Ishikawa (cell line): ENCODE measurements around the gene EEFSEC.

Source experiments
- CEBPB ChIP-seq: IDR thresholded peaks from 2 replicates; pipeline ENCODE4 v1.6.1; 2012
- CREB1 ChIP-seq: IDR thresholded peaks from 2 replicates; pipeline ENCODE4 v1.6.1; 2012; ENCODE audit warnings: low read depth
- EGR1 ChIP-seq: IDR thresholded peaks from 2 replicates; pipeline ENCODE4 v1.6.1; 2012
- EP300 ChIP-seq: IDR thresholded peaks from 2 replicates; pipeline ENCODE4 v1.6.1; 2012; ENCODE audit warnings: borderline replicate concordance
- FOXM1 ChIP-seq: IDR thresholded peaks from 2 replicates; pipeline ENCODE4 v1.6.1; 2012; ENCODE audit warnings: low read depth, borderline replicate concordance
- NFIC ChIP-seq: IDR thresholded peaks from 2 replicates; pipeline ENCODE4 v1.6.1; 2012
- RAD21 ChIP-seq: IDR thresholded peaks from 2 replicates; pipeline ENCODE4 v1.6.1; 2012; ENCODE audit warnings: low read depth
- TAF1 ChIP-seq: IDR thresholded peaks from 2 replicates; pipeline ENCODE4 v1.6.1; 2012; ENCODE audit warnings: low read depth, mild to moderate bottlenecking
- TCF12 ChIP-seq: IDR thresholded peaks from 2 replicates; pipeline ENCODE4 v1.6.1; 2012; ENCODE audit warnings: low read depth
- TEAD4 ChIP-seq: IDR thresholded peaks from 2 replicates; pipeline ENCODE4 v1.6.1; 2012
- YY1 ChIP-seq: IDR thresholded peaks from 2 replicates; pipeline ENCODE4 v1.6.1; 2012; ENCODE audit warnings: low read depth
- ZBTB7A ChIP-seq: IDR thresholded peaks from 2 replicates; pipeline ENCODE4 v1.6.1; 2012; ENCODE audit warnings: low read depth
- TF ChIP-seq, protein P1 (sequence below): IDR thresholded peaks from 2 replicates; pipeline ENCODE4 v1.6.1; 2012; ENCODE audit warnings: low read depth, mild to moderate bottlenecking
- TF ChIP-seq, protein P2 (sequence below): IDR thresholded peaks from 2 replicates; pipeline ENCODE4 v1.6.1; 2012
- TF ChIP-seq, protein P3 (sequence below): IDR thresholded peaks from 2 replicates; pipeline ENCODE4 v1.6.1; 2012

Gene EEFSEC

DNA sequence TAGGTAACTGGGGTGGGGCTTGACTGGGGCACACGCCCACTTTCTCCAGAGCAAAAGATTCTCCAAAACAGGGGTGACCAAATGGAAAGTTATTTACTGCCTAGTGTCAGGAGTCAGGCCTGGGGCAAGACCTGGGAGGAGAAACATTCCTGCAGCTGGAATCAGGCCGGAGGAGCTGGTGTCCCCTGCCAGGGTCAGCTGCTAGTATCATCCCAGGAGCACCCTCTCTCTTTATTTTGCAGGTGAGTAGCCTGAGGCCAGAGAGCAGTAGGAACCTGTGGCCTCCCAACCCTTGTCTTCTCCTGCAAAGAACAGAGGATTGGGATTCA is 280.5 kb downstream of the EEFSEC start:
- TF ChIP-seq, protein P1, sequence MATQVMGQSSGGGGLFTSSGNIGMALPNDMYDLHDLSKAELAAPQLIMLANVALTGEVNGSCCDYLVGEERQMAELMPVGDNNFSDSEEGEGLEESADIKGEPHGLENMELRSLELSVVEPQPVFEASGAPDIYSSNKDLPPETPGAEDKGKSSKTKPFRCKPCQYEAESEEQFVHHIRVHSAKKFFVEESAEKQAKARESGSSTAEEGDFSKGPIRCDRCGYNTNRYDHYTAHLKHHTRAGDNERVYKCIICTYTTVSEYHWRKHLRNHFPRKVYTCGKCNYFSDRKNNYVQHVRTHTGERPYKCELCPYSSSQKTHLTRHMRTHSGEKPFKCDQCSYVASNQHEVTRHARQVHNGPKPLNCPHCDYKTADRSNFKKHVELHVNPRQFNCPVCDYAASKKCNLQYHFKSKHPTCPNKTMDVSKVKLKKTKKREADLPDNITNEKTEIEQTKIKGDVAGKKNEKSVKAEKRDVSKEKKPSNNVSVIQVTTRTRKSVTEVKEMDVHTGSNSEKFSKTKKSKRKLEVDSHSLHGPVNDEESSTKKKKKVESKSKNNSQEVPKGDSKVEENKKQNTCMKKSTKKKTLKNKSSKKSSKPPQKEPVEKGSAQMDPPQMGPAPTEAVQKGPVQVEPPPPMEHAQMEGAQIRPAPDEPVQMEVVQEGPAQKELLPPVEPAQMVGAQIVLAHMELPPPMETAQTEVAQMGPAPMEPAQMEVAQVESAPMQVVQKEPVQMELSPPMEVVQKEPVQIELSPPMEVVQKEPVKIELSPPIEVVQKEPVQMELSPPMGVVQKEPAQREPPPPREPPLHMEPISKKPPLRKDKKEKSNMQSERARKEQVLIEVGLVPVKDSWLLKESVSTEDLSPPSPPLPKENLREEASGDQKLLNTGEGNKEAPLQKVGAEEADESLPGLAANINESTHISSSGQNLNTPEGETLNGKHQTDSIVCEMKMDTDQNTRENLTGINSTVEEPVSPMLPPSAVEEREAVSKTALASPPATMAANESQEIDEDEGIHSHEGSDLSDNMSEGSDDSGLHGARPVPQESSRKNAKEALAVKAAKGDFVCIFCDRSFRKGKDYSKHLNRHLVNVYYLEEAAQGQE, result no peak
- TF ChIP-seq YY1, result no peak
- no peak for TF ChIP-seq EP300
- no peak for TF ChIP-seq NFIC
- no peak for TF ChIP-seq CEBPB

DNA sequence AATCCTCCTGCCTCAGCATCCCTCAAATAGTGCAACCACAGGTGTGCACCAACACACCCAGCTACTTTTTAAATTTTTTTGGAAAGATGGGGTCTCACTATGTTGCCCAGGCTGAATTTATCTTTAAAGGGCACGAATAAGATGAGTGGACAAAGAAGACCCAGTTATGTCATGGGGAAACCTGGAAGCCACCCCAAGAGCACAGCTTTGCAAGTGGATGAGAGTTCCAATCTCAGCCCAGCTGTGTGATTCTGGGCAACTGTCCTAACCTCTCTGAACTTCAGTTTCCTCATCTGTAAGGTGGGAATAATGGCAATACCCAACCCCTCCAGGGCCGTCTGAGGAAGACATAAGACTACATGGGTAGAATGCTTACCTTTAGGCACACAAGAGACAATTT is 281.2 kb downstream of the EEFSEC start:
- TF ChIP-seq ZBTB7A (no peak), EGR1 (no peak), NFIC (no peak), TAF1 (no peak), CREB1 (no peak), RAD21 (no peak), EP300 (no peak), TEAD4 (no peak), YY1 (no peak), FOXM1 (no peak), CEBPB (no peak)
- TF ChIP-seq, protein P2, sequence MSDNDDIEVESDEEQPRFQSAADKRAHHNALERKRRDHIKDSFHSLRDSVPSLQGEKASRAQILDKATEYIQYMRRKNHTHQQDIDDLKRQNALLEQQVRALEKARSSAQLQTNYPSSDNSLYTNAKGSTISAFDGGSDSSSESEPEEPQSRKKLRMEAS, result no peak
- TF ChIP-seq, protein P3, sequence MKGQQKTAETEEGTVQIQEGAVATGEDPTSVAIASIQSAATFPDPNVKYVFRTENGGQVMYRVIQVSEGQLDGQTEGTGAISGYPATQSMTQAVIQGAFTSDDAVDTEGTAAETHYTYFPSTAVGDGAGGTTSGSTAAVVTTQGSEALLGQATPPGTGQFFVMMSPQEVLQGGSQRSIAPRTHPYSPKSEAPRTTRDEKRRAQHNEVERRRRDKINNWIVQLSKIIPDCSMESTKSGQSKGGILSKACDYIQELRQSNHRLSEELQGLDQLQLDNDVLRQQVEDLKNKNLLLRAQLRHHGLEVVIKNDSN, result no peak

DNA sequence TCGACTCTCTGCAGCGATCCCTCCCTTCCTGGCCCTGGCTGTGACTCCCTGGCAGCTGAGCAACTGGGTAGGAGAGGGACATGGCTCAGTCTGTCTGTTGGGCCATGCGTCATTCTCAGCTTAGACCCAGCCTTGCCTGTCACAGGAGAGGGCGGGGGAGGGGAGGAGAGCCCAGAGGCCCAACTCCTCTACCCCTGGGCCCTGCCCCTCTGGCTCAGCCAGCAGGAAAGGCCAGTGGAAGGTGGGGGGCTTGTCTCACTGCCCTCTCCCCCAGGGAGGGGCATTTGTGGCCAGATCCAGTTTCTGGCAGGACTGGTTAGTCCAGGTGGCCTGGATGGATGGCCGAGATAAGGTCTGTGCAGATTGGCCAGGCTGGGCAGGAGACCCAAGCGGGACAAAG is 281.8 kb downstream of the EEFSEC start:
- TF ChIP-seq CEBPB (0 out of 2 replicates have a peak, but pooled peaks have one; percentile 22), NFIC (peak; percentile 57), CREB1 (0 out of 2 replicates have a peak, but pooled peaks have one; percentile 7), TCF12 (peak; percentile 79), EGR1 (0 out of 2 replicates have a peak, but pooled peaks have one; percentile 36), TAF1 (no peak), ZBTB7A (peak; percentile 100), RAD21 (no peak), FOXM1 (peak; percentile 22; the same call in 1 of the 2 replicates), TEAD4 (peak; percentile 62), YY1 (peak; percentile 61; the same call in 1 of the 2 replicates), EP300 (peak; percentile 67; the same call in 1 of the 2 replicates)
- TF ChIP-seq, protein P3, result no peak
- TF ChIP-seq, protein P2, result peak; percentile 65
- TF ChIP-seq, protein P1, result no peak

DNA sequence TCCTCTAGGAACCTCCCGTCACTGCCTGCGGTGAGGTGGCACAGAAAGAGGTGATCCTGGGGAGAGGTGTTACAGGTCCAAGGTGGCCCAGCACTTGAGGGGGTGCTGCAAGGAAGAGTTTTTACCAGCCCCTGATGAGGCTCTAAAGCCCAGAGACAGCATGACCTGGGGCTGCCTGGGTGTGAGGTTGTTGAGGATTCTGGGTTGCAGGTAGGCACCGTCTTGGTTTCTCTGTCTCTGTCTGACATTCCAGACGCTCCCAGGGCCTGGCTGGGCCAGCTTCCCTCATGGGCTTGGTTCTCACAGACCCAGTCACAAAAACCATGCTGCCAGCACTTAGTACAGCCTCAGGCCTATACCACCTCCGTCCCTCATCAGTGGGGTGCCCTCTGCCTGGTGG is 282.3 kb downstream of the EEFSEC start:
- TF ChIP-seq TAF1 (no peak), TEAD4 (no peak)
- TF ChIP-seq, protein P2, result no peak

DNA sequence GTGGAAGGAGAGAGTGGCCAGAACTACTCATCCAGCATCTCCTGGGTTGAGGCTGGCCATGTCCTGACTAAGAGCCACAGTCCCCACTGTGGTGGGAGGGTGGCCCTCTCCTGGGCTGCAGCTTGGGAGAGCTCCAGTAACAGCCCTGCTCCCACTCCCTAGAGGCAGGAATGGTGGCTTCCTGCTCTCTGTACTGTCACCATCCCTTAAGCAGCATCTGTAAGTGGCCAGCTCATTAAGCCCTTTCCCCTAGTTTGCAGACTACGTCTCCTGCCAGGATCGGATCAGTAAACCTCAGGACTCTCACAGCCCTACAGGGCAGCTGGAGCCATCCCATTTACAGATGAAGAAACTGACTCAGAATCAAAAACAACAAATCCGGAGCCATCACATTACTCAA is 282.9 kb downstream of the EEFSEC start:
- TF ChIP-seq, protein P1, result no peak
- no peak for TF ChIP-seq CEBPB
- no peak for TF ChIP-seq CREB1
- no peak for TF ChIP-seq TEAD4
- TF ChIP-seq EGR1, result no peak
- no peak for TF ChIP-seq FOXM1
- no peak for TF ChIP-seq YY1
- TF ChIP-seq ZBTB7A, result no peak
- TF ChIP-seq, protein P2, result no peak
- TF ChIP-seq EP300, result no peak
- no peak for TF ChIP-seq RAD21
